Activated gamma-delta T cell treated with anti-CD3 and anti-CD28 coated beads, Interleukin-2, amount 50 U/mL, for 16 hours (primary cell): Measurements from ENCODE around the gene GALNT9.
"Not testable (repeated sequence)": the region's sequence is repeated elsewhere in the genome, so short reads cannot be mapped to it uniquely, and the experiment has no call there.

ENCODE experiments used
- DNase-seq: peaks from one replicate; pipeline ENCODE4 v3.0.0-alpha.2; 2020; ENCODE audit warnings: low read depth

The GALNT9 gene

GRCh38 chr12:132229193-132229760, 100.1 kb downstream of the GALNT9 start:
- no peak for DNase-seq

DNA sequence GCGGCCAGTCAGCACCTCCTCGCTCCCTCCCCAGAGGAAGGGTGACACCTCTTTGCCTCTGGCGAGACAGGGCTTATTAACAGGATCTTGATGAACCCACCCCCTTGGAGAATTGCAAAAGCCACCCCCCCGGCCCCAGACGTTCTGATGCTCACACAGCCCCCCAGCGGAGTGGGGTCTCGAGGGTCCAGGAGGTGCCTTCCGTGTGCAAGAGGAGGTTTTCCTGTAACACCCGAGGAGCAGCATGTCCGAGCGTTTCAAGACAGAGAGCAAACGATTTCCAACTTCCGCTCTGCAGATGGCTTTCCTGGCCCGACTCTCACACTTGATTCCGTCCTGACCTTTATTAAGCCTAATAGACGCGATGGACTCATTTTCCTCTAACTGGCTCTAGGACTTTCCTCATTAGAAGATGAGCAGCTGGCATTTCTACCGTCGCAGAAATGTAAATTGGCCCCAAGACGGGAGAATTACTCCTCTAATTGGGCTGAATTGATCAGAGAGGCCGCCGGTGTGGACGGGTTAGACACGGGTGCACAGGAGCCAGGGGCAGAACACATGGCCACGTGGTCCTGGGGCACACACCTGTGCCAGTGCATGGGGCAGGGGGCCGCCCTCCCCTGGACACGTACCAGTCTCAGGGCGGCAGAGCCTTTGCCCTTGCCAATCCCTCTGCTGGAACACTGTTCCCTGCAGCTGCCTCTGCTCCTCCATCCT, 100.8 kb downstream of the GALNT9 start:
- DNase-seq, result no peak

GRCh38 chr12:132227782-132228475, 101.5 kb downstream of the GALNT9 start:
- DNase-seq, result no peak

GRCh38 chr12:132227118-132227517, 102.3 kb downstream of the GALNT9 start:
- no peak for DNase-seq

- DNase-seq, result no peak
Observed at GRCh38 chr12:132226604-132227003, 102.8 kb downstream of the GALNT9 start.

DNA sequence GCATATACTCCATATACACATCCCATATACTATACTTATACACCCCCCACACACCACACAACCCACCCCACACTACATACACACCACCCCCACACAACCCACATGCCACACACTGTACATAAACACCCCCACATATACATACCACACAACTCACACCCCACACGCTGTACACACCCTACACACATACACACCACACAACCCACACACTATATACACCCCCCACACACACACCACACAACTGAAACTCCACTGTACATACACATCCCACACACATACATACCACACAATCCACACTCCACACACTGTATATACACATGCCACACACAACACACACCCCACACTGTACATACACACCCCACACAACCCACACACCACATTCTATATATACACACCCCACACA, 104.2 kb downstream of the GALNT9 start:
- DNase-seq, result no peak

- DNase-seq, result no peak
Observed at GRCh38 chr12:132224484-132224883, 104.9 kb downstream of the GALNT9 start.

GRCh38 chr12:132222808-132223173, 106.6 kb downstream of the GALNT9 start:
- no peak for DNase-seq

DNA sequence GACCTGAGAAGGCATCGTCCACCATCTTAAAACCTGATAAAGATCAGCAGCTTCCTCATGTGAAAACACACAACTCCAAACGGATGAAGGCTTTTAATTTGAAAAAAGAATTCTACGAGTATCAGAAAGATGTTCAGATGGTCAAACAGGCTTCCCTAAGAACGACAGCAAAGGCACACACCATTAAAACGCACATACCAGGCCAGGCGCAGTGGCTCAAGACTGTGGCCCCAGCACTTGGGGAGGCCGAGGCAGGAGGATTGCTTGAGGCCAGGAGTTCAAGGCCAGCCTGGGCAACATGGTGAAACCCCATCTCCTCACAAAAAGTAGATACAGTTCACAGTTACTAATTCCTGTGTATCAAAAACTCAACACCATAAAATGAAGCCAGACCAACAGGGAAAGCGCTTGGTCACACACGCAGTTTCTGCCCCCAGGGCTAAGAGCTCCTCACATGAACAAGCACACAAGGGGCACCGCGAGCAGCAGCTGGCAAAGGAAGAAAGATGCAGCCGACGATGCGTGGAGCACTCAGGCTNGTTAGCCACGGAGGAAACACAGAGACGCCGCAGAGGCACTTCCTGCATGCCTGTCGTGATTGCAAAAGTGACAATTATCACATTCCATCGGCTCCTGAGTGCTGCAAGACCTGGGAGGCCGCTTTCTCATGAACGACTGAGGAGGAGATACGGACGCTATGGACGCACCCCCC, 107.1 kb downstream of the GALNT9 start:
- DNase-seq, result no peak

DNA sequence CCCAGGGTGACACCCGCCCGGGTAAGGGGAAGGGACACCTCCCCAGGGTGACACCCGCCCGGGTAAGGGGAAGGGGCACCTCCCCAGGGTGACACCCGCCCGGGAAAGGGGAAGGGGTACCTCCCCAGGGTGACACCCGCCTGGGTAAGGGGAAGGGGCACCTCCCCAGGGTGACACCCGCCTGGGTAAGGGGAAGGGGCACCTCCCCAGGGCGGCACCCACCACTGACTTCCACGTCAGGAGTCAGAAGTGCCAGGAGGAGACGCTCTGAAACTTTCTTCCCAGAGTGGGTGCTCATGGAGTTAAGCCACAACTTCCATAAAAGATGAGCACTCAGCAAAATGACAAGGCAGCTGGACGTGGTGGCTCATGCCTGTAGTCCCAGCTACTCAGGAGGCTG, 109.6 kb downstream of the GALNT9 start:
- DNase-seq, result not testable (repeated sequence)

DNA sequence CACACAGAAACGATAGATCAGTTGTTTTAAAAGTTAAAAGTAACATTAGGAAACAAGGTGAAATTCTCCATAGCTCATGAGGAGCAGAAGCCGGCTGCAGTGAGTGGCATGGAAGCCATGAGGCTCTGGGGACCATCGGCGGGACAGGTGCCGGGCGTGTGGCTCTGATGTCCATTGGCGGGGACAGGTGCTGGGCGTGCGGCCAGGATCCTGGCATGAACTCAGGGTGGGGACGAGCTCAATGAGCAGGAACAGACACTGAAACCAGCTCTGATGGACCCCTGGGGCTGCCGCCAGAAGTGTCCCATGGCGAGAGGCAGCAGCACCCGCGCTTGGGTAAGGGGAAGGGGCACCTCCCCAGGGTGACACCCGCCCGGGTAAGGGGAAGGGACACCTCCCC, 110.1 kb downstream of the GALNT9 start:
- DNase-seq, result no peak

DNA sequence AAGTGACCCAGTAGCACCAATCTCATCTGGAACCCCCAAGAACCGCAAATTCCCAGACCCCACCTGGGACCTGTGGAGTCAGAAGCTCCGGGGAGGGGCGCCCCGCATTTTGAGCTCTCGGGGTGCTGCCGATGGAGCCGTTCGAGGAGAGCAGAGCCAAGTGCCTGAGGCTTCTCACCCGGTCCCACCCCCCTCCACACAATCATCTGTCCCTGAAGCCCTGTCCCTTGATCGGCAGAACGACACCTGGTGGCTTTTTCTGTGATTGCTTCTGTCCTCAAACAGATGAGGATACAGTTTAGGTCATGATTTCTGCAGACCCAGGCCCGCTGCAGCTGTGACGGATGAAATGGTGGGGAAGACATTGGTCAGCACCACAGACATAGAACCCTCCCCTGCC, 110.5 kb downstream of the GALNT9 start:
- DNase-seq, result peak; percentile 13

GRCh38 chr12:132218527-132218875, 110.9 kb downstream of the GALNT9 start:
- DNase-seq, result no peak

GRCh38 chr12:132217800-132218526, 111.4 kb downstream of the GALNT9 start:
- no peak for DNase-seq

DNA sequence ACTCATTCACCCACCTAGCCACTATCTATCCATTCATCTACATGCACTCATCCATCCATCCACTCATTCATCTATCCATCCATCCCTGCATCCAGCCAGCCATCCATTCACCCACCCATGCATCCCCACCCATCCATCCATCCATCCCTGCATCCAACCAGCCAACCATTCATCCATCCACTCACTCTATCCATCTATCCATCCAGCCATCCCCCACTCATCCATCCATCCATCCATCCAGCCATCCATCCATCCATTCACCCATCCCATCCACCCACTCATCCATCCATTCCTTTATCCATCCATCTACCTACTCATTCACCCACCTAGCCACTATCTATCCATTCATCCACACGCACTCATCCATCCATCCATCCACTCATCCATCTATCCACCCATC, 112.0 kb downstream of the GALNT9 start:
- DNase-seq, result no peak

DNA sequence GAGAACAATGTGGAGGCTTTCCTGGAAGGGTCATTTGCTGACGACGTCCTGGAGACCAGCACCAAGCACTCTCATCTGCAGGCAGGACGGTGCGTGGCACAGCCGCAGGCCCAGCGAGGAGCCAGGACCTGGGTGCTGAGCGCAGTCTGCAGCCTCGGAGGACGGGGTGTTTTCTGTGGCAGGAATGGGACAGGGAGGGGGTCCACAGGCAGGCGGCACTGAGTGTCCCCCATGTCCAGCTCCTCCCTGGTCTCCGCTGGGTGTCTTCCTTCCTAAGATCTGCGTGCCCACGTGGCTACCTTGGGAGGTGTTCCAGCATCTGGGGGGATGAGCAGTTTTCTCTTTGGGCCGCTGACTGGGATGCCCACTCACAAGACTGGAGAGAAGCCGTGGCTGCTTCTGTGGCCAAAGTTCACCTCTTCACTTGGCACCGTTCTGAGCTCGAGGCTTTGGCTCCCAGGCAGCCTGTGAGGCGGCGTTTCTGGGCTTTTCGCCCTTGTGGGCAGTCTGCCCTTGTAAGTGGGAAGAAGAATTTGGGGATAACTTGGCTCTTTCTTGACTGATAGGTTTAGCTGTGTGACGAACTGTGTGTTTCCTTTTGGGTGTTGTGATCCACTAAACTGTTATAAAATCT, 112.9 kb downstream of the GALNT9 start:
- no peak for DNase-seq

DNA sequence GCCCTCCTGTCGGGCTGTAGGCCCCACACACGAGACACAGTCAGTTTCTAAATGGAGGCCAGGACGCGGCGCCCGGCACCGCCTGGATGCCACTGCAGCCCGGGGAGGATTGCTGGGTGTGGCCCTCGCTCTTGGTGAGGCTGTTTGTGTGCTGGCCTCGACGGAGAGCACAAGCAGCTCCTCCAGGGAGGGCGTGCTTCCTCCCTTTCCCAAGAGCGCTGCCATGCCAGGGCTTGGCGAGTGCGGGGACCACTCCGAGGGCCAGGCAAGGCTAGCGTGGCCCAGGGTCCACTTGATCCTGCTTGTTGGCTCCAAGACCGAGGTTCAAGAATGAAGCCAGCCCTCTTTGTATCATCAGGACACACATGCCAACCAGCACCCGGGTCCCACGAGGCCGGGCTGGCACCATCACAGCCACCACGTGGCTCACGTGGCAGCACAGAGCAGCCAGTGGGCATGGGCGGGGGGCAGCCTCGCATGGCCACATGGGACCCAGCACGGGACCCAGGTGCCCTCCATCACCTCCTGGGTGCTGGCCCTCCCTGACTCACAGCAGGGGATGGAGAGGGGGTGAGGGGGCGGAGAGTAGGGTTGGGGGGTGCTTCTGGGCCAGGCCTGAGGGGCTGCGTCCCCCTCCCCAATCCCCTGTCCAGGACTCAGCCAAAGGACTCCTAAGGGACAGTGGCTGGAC, 113.9 kb downstream of the GALNT9 start:
- no peak for DNase-seq

DNA sequence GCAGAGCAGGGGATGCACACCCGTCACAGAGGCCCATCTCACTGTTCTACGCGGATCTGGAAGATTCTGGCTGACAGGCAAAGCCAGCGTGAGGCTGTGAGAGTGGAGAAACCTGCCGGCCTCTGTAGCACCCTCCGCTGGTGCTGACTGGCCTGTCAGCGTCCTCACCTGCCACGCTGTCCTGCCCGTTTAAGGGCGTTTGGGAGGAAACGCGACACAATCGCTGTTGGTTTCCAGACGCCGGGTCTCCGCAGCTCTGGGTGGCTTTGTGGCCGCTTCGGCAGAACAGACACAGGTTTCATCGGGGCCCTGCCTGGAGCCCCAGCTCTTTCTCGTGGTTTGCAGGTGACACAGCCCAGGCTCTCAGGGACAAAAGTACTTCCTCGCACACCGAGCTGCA, 114.5 kb downstream of the GALNT9 start:
- no peak for DNase-seq

DNA sequence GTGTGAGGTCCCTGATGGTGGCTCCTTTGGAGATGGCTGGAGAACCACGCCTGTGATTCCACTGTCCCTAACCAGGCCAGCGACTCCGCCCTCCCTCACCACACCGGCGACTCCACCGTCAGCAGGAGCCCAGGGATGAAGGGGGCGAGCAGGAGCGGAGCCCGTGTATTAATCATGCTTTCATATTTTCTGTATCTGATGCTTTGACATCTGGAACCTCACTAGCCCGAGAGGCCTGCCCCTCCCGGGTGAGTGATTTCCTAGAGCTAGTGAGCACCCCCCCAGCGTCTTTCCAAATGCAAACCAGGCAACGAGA, 115.3 kb downstream of the GALNT9 start:
- no peak for DNase-seq

DNA sequence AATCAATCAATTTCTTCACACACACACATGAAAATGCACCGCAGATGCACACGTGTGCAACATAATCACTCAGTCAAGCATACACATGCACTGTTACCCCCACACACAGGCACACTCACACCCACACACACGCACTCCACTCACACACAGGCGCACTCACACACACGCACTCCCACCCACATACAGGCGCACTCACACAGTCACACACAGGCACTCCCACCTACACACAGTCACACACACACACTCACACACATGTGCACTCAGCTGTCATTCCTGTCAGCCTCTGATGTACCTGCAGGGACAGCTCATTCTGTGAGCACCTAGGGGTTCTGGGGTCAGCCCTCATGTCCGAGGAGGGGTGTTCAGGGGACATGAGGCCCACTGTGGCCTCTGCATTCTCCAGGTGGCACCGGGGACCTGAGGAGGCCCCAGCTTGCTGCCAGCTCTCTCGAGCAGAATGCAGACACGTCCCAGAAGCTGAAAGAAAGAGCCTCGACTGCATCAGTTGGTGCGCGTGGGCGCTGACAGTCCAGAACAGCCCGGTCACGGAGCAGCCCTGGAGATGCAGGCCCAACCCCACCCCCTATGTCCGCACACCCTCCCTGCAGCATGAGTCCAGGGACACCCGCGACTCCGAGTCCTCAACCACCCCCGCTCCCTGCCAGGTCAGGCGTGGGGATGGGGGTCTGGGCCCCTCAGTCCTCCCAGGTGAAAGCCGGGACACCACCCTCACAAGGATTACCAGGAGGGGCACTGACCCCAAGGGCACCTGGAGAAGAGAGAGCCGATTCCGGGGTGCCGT, 115.8 kb downstream of the GALNT9 start:
- no peak for DNase-seq

DNA sequence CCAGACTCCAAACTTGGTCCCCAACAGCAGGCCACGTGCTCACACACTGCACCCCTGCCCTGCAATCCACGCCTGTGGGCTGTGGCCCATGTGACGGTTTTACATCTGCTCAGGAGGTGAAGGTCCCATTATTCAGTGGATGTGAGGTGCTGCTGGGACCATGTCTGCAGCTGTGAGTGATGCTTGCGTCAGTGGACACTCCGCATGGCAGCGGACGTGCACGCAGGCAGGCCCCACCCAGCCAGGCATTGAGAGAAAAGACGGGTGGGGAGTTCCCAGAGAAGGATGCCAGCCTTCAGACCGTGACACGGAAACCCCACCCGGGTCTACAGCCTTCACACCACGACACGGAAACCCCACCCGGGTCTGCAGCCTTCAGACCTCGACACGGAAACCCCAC, 117.6 kb downstream of the GALNT9 start:
- DNase-seq, result no peak
